H7 (cell line): ENCODE measurements around the gene AOPEP. TPM values are rescaled to one million over a fixed set of nuclear protein-coding genes. Genes with fewer than 3 reads are reported as not detected.
"Not testable (repeated sequence)": the region's sequence is repeated elsewhere in the genome, so short reads cannot be mapped to it uniquely, and the experiment has no call there.

Experiments
- DNase-seq: peaks from one replicate; pipeline ENCODE4 v3.0.0; 2012
- H3K27me3 ChIP-seq: 2 replicates; pipeline ENCODE4 v1.6.0; 2011; ENCODE audit warnings: mild to moderate bottlenecking, low read length; ENCODE audit not compliant: control insufficient read depth, insufficient read depth
- H3K36me3 ChIP-seq: replicated peaks from 2 replicates; pipeline ENCODE4 v1.5.1; 2011; ENCODE audit warnings: low read length; ENCODE audit not compliant: control insufficient read depth, insufficient read depth
- H3K4me3 ChIP-seq: 2 replicates; pipeline ENCODE4 v1.5.1; 2011; ENCODE audit warnings: low read depth, mild to moderate bottlenecking, control low read depth, low read length, moderate library complexity; ENCODE audit not compliant: insufficient read depth
- total RNA-seq: library from RNA; depleted of rRNA; stranded (reverse); fragments of >200 nt; shearing (Covaris generic); gene quantifications from 2 replicates; pipeline ENCODE4 v1.2.3, GENCODE V29; 2014

The AOPEP gene
- total RNA-seq, 1 experiment from 2014 or later: 12.1 TPM

- Histone ChIP-seq H3K36me3 (no peaks in the 10 kb centered on the region), H3K27me3 (no peaks in the 10 kb centered on the region), H3K4me3 (no peak overlapping the region)
- DNase-seq: no peak
Observed at GRCh38 chr9:94946256-94946655, 219.8 kb downstream of the AOPEP start.

- Histone ChIP-seq H3K36me3 (no peaks in the 10 kb centered on the region), H3K4me3 (no peak overlapping the region), H3K27me3 (no peaks in the 10 kb centered on the region)
- DNase-seq: no peak
Observed at GRCh38 chr9:94948567-94949235, 222.2 kb downstream of the AOPEP start.

GRCh38 chr9:94949370-94949769 is 222.9 kb downstream of the AOPEP start:
- H3K4me3 ChIP-seq: no peak overlapping the region
- no peaks in the 10 kb centered on the region for H3K36me3 ChIP-seq
- H3K27me3 ChIP-seq: no peaks in the 10 kb centered on the region
- DNase-seq: peak; percentile 56

- Histone ChIP-seq H3K27me3 (no peaks in the 10 kb centered on the region), H3K36me3 (no peaks in the 10 kb centered on the region), H3K4me3 (no peak overlapping the region)
- DNase-seq: no peak
Observed at GRCh38 chr9:94950040-94950578, 223.6 kb downstream of the AOPEP start.

GRCh38 chr9:94950579-94951323 is 224.3 kb downstream of the AOPEP start:
- H3K4me3 ChIP-seq: no peak overlapping the region
- DNase-seq: no peak

GRCh38 chr9:94951324-94952135 is 225.0 kb downstream of the AOPEP start:
- no peak for DNase-seq
- no peaks in the 10 kb centered on the region for H3K36me3 ChIP-seq
- H3K4me3 ChIP-seq: no peak overlapping the region
- H3K27me3 ChIP-seq: no peaks in the 10 kb centered on the region

More at GRCh38 chr9:94950579-94951323, 224.3 kb downstream of the AOPEP start:
- no peaks in the 10 kb centered on the region for H3K27me3 ChIP-seq
- no peaks in the 10 kb centered on the region for H3K36me3 ChIP-seq

- no peak for DNase-seq
- Histone ChIP-seq H3K36me3 (no peaks in the 10 kb centered on the region), H3K4me3 (no peak overlapping the region), H3K27me3 (no peaks in the 10 kb centered on the region)
Observed at GRCh38 chr9:94952565-94953373, 226.3 kb downstream of the AOPEP start.

- Histone ChIP-seq H3K27me3 (no peaks in the 10 kb centered on the region), H3K4me3 (no peak overlapping the region), H3K36me3 (no peaks in the 10 kb centered on the region)
- DNase-seq: no peak
Observed at GRCh38 chr9:94956731-94957130, 230.2 kb downstream of the AOPEP start.

GRCh38 chr9:94960964-94961363 is 234.5 kb downstream of the AOPEP start:
- Histone ChIP-seq H3K36me3 (no peaks in the 10 kb centered on the region), H3K4me3 (no peak overlapping the region), H3K27me3 (no peaks in the 10 kb centered on the region)
- no peak for DNase-seq

GRCh38 chr9:94961870-94962269 is 235.4 kb downstream of the AOPEP start:
- H3K36me3 ChIP-seq: no peaks in the 10 kb centered on the region
- no peak overlapping the region for H3K4me3 ChIP-seq
- no peaks in the 10 kb centered on the region for H3K27me3 ChIP-seq
- no peak for DNase-seq

- not testable (repeated sequence) for H3K27me3 ChIP-seq, H3K36me3 ChIP-seq, DNase-seq, H3K4me3 ChIP-seq
Observed at GRCh38 chr9:94965631-94966030, 239.1 kb downstream of the AOPEP start.

- DNase-seq, H3K4me3 ChIP-seq, H3K27me3 ChIP-seq, H3K36me3 ChIP-seq: not testable (repeated sequence)
Observed at GRCh38 chr9:94966046-94966445, 239.5 kb downstream of the AOPEP start.

- H3K4me3 ChIP-seq: no peak overlapping the region
- DNase-seq: no peak
- H3K36me3 ChIP-seq: no peaks in the 10 kb centered on the region
- no peaks in the 10 kb centered on the region for H3K27me3 ChIP-seq
Observed at GRCh38 chr9:94967482-94967881, 241.0 kb downstream of the AOPEP start.
